Activated T-cell treated with anti-CD3 and anti-CD28 coated beads, Interleukin-2, amount 50 U/mL, for 72 hours (primary cell): ENCODE data around the gene ABCC1. TPM values are rescaled to one million over a fixed set of nuclear protein-coding genes. Genes with fewer than 3 reads are reported as not detected.
A peak's percentile ranks its signal among the peaks of the same experiment; 100 is the strongest.
"Not testable (repeated sequence)": the region's sequence is repeated elsewhere in the genome, so short reads cannot be mapped to it uniquely, and the experiment has no call there.

ENCODE experiments used
- ATAC-seq, 2 donors: fragments of 150-1000 bp; cut with Tn5 transposase; replicated peaks in 1 of 2; 2 replicates each; pipeline ENCODE4 v1.10.0; 2021; ENCODE audit warnings: moderate library complexity in 2 of 2, mild to moderate bottlenecking in 1 of 2
- DNase-seq, 2 donors: peaks; one replicate each; pipeline ENCODE4 v3.0.0; 2021 to 2022; ENCODE audit warnings: mixed read lengths in 1 of 2
- H3K27ac Mint-ChIP-seq: one replicate; pipeline ENCODE4 v1.8.0; 2022; ENCODE audit warnings: mild to moderate bottlenecking, moderate library complexity, mixed read lengths
- H3K27me3 Mint-ChIP-seq: one replicate; pipeline ENCODE4 v1.8.0; 2022; ENCODE audit warnings: low read depth, mixed read lengths
- H3K36me3 Mint-ChIP-seq, 2 donors: one replicate each; pipeline ENCODE4 v1.8.0; 2022; ENCODE audit warnings: mixed read lengths in 2 of 2, mild to moderate bottlenecking in 1 of 2; ENCODE audit not compliant: insufficient read depth in 2 of 2
- H3K4me1 Mint-ChIP-seq: one replicate; pipeline ENCODE4 v1.8.0; 2022; ENCODE audit warnings: low read depth, mixed read lengths
- H3K4me3 Mint-ChIP-seq, 2 donors: one replicate each; pipeline ENCODE4 v1.8.0; 2022; ENCODE audit warnings: mild to moderate bottlenecking in 2 of 2, mixed read lengths in 2 of 2, moderate library complexity in 2 of 2
- H3K9me3 Mint-ChIP-seq, 2 donors: one replicate each; pipeline ENCODE4 v1.8.0; 2022; ENCODE audit warnings: mixed read lengths in 2 of 2
- total RNA-seq, 2 donors: library from RNA; stranded (reverse); gene quantifications; one replicate each; pipeline ENCODE4 v1.2.3, GENCODE V29; 2022

ABCC1 gene
- total RNA-seq, 2 donors from 2014 or later: 82.3 to 90.4 TPM

DNA sequence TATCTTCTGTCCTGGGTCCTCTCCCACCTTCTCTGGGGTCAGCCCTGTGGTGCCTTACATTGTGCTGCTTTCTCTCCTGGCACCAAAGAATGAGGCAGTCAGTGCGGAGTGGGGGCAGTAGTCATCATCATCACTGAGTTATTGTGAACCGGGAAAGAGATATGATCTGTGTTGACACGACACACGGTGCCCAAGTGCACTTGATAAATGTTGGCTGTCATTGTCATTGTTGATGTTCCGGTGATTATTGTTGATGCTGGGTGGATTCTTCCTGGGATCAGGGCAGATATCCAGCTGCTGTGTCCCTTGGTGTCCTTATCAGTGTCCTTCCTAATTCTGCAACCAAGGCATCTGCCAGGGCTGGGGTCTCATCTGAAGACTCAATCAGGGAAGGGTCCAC is 152.2 kb downstream of the ABCC1 start:
- ATAC-seq (no peak), DNase-seq (no peak)
- no peaks in the 10 kb centered on the region for H3K4me1 Mint-ChIP-seq
- H3K4me3 Mint-ChIP-seq: no peak overlapping the region
- H3K27ac Mint-ChIP-seq: no peak overlapping the region
- H3K27me3 Mint-ChIP-seq: no peaks in the 10 kb centered on the region
- H3K36me3 Mint-ChIP-seq: peaks cover 8 to 21% of the 10 kb centered on the region in 2 donors
- H3K9me3 Mint-ChIP-seq: no peaks in the 10 kb centered on the region

DNA sequence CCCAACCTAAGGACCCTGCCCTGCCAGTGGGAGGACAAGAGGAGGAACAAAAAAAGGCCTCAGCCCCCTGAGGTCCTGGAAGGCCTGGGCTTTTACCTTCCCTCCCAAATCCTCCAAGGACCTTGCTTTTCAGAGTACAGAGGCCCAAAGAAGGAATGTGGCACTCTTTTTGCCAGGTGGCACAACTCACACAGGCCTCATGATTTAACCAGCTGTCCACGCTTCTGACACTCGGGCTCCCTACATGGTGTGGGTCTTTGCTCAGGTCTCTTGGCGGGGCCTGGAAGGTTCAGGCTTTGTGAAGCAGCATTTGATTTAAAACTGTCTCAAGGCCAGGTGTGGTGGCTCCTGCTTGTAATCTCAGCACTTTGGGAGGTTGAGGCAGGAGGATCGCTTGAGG is 153.3 kb downstream of the ABCC1 start:
- no peaks in the 10 kb centered on the region for H3K9me3 Mint-ChIP-seq
- H3K4me1 Mint-ChIP-seq: no peaks in the 10 kb centered on the region
- H3K4me3 Mint-ChIP-seq: no peak overlapping the region
- peaks cover 8 to 21% of the 10 kb centered on the region in 2 donors for H3K36me3 Mint-ChIP-seq
- H3K27ac Mint-ChIP-seq: no peak overlapping the region
- H3K27me3 Mint-ChIP-seq: no peaks in the 10 kb centered on the region
- ATAC-seq (no peak), DNase-seq (no peak)

DNA sequence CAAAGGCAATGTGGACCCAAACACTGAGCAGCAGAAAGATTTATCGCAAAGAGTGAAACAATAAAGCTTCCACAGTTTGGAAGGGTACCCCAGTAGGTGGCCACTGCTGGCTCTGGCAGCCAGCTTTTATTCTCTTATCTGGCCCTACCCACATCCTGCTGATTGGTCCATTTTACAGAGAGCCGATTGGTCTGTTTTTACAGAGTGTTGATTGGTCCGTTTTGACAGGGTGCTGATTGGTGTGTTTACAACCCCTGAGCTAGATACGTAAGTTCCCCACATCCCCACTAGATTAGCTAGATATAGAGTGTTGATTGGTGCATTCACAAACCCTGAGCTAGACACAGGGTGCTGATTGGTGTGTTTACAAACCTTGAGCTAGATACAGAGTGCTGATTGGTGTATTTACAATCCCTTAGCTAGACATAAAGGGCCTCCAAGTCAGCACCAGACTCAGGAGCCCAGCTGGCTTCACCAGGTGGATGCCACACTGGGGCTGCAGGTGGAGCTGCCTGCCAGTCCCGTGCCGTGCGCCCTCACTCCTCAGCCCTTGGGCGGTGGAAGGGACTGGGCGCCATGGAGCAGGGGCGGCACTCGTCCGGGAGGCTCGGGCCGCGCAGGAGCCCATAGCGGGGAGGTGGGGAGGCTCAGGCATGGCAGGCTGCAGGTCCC is 154.9 kb downstream of the ABCC1 start:
- not testable (repeated sequence) for ATAC-seq, DNase-seq, H3K27ac Mint-ChIP-seq, H3K4me3 Mint-ChIP-seq, H3K4me1 Mint-ChIP-seq, H3K9me3 Mint-ChIP-seq, H3K27me3 Mint-ChIP-seq
- H3K36me3 Mint-ChIP-seq: peaks cover 8 to 20% of the 10 kb centered on the region in 2 donors

DNA sequence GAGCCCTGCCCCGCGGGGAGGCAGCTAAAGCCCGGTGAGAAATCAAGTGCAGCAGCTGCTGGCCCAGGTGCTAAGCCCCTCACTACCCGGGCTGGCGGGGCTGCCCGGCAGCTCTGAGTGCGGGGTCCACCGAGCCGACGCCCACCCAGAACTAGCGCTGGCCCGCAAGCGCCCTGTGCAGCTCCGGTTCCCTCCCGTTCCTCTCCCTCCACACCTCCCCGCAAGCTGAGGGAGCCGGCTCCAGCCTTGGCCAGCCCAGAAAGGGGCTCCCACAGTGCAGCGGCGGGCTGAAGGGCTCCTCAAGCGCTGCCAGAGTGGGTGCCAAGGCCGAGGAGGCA is 155.4 kb downstream of the ABCC1 start:
- H3K27me3 Mint-ChIP-seq, H3K27ac Mint-ChIP-seq: not testable (repeated sequence)

DNA sequence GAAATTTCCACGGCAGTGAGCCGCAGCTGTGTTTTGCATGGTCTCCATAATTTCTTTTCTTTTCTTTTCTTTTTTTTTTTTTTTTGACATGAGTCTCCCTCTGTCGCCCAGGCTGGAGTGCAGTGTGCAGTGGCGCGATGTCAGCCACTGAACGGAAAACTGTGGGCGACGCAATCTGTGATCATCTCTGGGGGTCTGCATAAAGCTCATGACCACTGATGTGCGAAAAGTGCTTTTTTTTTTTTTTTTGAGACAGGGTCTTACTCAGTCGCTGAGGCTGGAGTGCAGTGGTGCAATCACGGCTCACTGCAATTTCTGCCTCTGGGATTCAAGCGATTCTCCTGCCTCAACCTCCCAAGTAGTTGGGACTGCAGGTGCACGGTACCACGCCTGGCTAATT is 156.2 kb downstream of the ABCC1 start:
- ATAC-seq (no peak), DNase-seq (no peak)
- H3K36me3 Mint-ChIP-seq: peaks cover 9 to 19% of the 10 kb centered on the region in 2 donors
- H3K4me1 Mint-ChIP-seq: no peaks in the 10 kb centered on the region
- no peaks in the 10 kb centered on the region for H3K9me3 Mint-ChIP-seq
- no peak overlapping the region for H3K27ac Mint-ChIP-seq
- H3K27me3 Mint-ChIP-seq: no peaks in the 10 kb centered on the region
- no peak overlapping the region for H3K4me3 Mint-ChIP-seq

More for the DNA sequence above, 155.4 kb downstream of the ABCC1 start:
- H3K4me3 Mint-ChIP-seq, DNase-seq, H3K9me3 Mint-ChIP-seq, H3K4me1 Mint-ChIP-seq, ATAC-seq: not testable (repeated sequence)
- H3K36me3 Mint-ChIP-seq: peaks cover 8 to 19% of the 10 kb centered on the region in 2 donors

DNA sequence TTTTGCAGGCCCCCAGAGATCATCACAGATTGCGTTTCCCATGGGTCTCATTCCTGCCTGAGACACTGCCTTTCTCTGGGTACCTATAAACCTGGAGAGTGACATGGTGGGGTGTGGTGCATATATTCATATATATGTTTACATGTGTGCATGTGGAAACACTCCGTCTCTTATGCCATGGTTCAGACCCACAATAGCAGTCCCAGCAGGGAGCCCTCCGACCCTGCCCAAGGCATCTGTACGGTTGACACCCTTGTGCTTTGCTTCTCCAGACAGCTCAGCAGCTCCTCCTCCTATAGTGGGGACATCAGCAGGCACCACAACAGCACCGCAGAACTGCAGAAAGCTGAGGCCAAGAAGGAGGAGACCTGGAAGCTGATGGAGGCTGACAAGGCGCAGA is 157.1 kb downstream of the ABCC1 start:
- Mint-ChIP-seq H3K4me1 (no peaks in the 10 kb centered on the region), H3K27me3 (no peaks in the 10 kb centered on the region)

DNA sequence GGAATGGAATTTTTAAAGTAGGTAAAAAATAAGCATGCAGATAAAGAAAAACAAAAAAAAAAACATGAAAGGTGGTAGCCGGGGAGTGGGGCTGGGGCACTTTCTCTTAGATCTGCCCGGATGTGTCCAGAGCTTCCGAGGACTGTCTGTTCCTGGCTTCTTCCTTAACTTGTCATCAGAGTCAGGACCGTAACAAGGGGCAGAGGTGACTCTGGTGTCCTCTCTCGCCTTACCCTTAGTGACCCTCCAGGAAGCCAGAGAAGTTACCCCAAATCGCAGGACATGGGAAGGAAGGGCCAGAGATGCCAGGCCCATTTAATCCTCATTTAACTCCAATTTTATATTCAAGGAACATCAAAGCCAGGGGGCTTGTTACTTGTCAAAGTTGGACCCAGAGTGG is 158.4 kb downstream of the ABCC1 start:
- Mint-ChIP-seq H3K36me3 (peaks cover 12 to 25% of the 10 kb centered on the region in 2 donors), H3K4me1 (no peaks in the 10 kb centered on the region), H3K4me3 (no peak overlapping the region), H3K9me3 (no peaks in the 10 kb centered on the region), H3K27ac (no peak overlapping the region), H3K27me3 (no peaks in the 10 kb centered on the region)
- DNase-seq: no peak
- no peak for ATAC-seq

More for the DNA sequence above, 157.1 kb downstream of the ABCC1 start:
- H3K9me3 Mint-ChIP-seq: no peaks in the 10 kb centered on the region
- DNase-seq: no peak
- no peak for ATAC-seq
- H3K4me3 Mint-ChIP-seq: no peak overlapping the region
- H3K36me3 Mint-ChIP-seq: peaks cover 10 to 23% of the 10 kb centered on the region in 2 donors
- H3K27ac Mint-ChIP-seq: no peak overlapping the region

DNA sequence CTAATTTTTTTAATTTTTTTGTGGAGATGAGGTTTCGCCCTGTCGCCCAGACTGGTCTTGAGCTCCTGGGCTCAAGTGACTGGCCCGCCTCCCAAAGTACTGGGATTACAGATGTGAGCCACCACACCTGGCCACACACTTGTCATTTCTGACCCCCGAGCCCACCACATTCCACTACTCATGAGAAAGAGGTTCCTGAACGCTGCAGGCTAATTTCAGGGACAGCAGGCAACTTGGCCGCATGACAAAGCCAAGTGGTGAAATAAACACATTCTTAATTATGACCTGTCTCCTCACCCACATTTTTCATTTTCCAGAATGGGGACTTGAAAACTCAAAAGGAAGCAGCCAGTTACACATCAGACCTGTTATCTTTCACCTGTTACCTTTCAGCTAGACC is 159.3 kb downstream of the ABCC1 start:
- Mint-ChIP-seq H3K9me3 (no peaks in the 10 kb centered on the region), H3K4me3 (no peak overlapping the region), H3K36me3 (peaks cover 13 to 22% of the 10 kb centered on the region in 2 donors), H3K27me3 (no peaks in the 10 kb centered on the region), H3K27ac (no peak overlapping the region), H3K4me1 (no peaks in the 10 kb centered on the region)
- DNase-seq (no peak), ATAC-seq (peak in 1 of 2 donors; percentile 39)

DNA sequence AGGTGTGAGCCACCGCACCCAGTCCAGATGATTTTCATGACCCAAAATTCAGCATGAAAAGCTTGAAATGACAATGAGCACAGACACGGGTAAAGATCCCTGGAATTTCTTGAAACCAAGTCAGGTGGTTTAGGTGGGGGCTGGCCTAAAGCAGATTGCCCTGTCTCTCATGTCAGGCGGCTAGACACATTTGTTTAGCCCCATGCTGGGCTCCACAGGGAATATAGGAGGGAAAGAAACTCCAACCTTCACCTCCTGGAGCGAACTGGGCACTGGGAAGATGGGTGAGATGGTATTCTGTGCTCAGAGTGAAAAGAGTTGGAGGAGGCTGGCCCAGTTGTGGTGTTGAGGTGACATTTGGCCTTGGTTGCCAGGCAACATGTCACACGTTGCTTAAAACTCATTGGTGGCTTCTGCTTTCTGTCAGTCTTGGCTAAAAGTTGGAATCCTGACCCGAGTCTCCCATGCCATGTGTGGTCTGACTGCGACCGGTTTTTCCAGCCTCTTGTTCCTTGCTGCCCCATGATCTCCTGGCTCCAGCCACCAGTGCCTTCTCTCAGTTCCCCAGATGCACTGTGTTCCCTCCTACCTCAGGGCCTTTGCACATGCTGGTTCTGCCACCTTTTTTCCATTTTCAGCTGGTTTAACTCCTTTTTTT is 160.2 kb downstream of the ABCC1 start:
- H3K9me3 Mint-ChIP-seq: no peaks in the 10 kb centered on the region
- no peak overlapping the region for H3K4me3 Mint-ChIP-seq
- peak overlapping the region; percentile 27 for H3K27ac Mint-ChIP-seq
- no peaks in the 10 kb centered on the region for H3K4me1 Mint-ChIP-seq
- peaks cover 12 to 23% of the 10 kb centered on the region in 2 donors for H3K36me3 Mint-ChIP-seq
- H3K27me3 Mint-ChIP-seq: no peaks in the 10 kb centered on the region
- no peak for DNase-seq
- ATAC-seq: no peak

DNA sequence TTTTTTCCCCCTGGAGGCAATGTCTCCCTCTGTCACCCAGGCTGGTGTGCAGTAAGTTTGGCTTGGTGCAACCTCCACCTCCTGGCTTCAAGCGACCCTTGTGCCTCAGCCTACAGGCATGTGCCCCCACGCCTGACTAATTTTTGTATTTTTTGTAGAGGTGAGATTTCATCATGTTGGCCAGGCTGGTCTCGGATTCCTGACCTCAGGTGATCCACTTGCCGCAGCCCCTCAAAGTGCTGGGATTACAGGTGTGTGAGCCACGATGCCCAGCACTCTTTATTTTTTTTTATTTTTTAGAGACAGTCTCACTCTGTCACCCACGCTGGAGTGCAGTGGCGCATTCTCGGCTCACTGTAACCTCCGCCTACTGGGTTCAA is 160.7 kb downstream of the ABCC1 start:
- H3K9me3 Mint-ChIP-seq: no peaks in the 10 kb centered on the region
- no peaks in the 10 kb centered on the region for H3K27me3 Mint-ChIP-seq
- ATAC-seq (no peak), DNase-seq (no peak)
- H3K27ac Mint-ChIP-seq: peak overlapping the region; percentile 27
- no peak overlapping the region for H3K4me3 Mint-ChIP-seq
- peaks cover 16 to 28% of the 10 kb centered on the region in 2 donors for H3K36me3 Mint-ChIP-seq
- H3K4me1 Mint-ChIP-seq: no peaks in the 10 kb centered on the region

DNA sequence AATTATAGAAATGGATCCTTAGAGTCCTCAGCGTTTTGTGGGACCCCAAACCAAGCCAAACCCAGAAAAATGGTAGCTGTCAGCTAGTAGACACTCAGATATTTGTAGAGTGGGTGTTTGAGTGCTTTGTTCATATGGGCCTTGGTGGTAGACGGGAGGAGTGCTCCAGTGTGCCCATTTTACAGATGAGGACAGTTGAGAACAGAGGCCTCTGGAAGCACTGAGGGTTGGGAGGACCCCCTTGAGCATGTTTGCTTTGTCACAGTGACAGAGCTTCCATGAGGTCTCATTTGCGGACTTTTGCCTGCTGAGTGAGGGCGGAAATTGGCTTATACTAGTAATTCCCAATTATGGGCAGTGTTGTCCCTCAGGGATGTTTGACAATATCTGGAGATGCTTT is 162.2 kb downstream of the ABCC1 start:
- H3K27ac Mint-ChIP-seq: no peak overlapping the region
- H3K27me3 Mint-ChIP-seq: no peaks in the 10 kb centered on the region
- no peak overlapping the region for H3K4me3 Mint-ChIP-seq

DNA sequence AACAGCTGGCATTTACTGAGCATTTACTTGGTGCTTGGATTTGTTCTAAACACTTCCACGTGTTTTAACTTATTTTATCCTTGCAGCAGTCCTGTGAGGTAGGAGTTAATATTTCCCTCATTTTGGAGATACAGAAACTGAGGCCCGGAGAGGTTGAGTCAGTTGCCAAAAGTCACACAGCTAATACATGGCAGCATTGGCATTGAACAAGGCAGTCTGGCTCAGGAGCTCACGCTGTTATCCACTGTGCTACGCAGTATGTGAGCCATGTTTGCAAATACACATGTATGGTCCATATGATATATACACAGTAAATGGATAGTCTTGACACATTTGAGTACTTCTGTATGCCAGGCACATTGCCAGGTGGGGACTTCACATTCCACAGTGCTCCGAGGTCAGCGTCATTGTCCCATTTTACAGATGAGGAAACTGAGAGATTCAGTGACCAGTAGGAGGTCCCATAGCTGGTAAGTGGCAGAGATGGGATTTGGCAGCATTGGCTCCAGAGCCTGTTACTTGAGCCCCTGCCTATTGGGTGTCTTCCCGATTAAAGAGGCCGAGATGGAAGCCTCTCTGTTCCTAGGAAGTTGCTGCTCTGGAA is 163.1 kb downstream of the ABCC1 start:
- Mint-ChIP-seq H3K4me1 (no peaks in the 10 kb centered on the region), H3K9me3 (no peaks in the 10 kb centered on the region)
- no peak for ATAC-seq

More for the DNA sequence above, 162.2 kb downstream of the ABCC1 start:
- no peak for DNase-seq
- no peaks in the 10 kb centered on the region for H3K4me1 Mint-ChIP-seq
- H3K36me3 Mint-ChIP-seq: peaks cover 16 to 41% of the 10 kb centered on the region in 2 donors
- ATAC-seq: no peak
- H3K9me3 Mint-ChIP-seq: no peaks in the 10 kb centered on the region

DNA sequence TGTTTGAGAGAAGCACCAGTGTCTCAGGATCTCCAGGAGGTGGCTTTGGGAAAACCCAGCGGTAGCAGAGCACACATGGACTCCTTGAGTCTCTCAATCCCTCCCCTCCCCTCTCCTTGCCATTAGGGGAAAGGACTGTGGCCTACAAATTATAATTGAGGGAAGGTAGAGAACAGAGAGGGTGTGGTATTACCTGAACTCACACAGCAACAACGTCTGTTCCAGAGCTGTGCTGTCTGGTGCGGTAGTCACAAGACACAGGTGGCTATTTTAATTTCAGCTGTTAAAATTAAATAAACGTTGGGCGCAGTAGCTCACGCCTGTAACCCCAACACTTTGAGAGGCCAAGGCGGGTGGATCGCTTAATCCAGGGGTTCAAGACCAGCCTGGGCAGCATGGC is 163.7 kb downstream of the ABCC1 start:
- Mint-ChIP-seq H3K9me3 (peaks cover 0 to 3% of the 10 kb centered on the region in 2 donors), H3K27me3 (no peaks in the 10 kb centered on the region), H3K4me3 (no peak overlapping the region), H3K4me1 (no peaks in the 10 kb centered on the region), H3K36me3 (peaks cover 26 to 51% of the 10 kb centered on the region in 2 donors), H3K27ac (no peak overlapping the region)
- no peak for DNase-seq
- no peak for ATAC-seq

More for the DNA sequence above, 163.1 kb downstream of the ABCC1 start:
- no peak for DNase-seq
- Mint-ChIP-seq H3K27me3 (no peaks in the 10 kb centered on the region), H3K27ac (no peak overlapping the region), H3K36me3 (peaks cover 21 to 47% of the 10 kb centered on the region in 2 donors), H3K4me3 (no peak overlapping the region)
